Left colon (tissue), 2 donors: ENCODE measurements around the gene ATP1B1. TPM values are rescaled to one million over a fixed set of nuclear protein-coding genes. Genes with fewer than 3 reads are reported as not detected.

Source experiments
- ATAC-seq: fragments of 200-7000 bp; cut with Tn5 transposase; one replicate; pipeline ENCODE4 v1.9.1; 2020; ENCODE audit warnings: mild to moderate bottlenecking, moderate library complexity
- DNase-seq, 2 donors: peaks; one replicate each; pipeline ENCODE4 v3.0.0-alpha.2; 2020
- intact Hi-C, 2 donors: fragments of 100-400 bp; cut with DNase I in 1 of 2; cut with micrococcal nuclease in 1 of 2; formaldehyde crosslinking; loops; one replicate each; pipeline versions ENCODE4 v1.11.2 to v1.14.0; 2022; cut with DNase I, micrococcal nuclease
- long read RNA-seq: library from polyadenylated mRNA; unstranded; transcript quantifications from one replicate; pipeline ENCODE4 v2.0.0, GENCODE V29; 2021
- total RNA-seq, 2 donors: library from RNA; stranded (reverse); fragmentation: NEBNext Ultra II Directional; extraction: Animal tissue kit (Norgen Biotek cat#: 25700); gene quantifications; one replicate each; pipeline ENCODE4 v1.2.1, GENCODE V29; 2021
- donor health status: DM: no; HTN: no; CAD: no.
- donor health status: DM: yes; HTN: yes; CAD: no.

The ATP1B1 gene
- total RNA-seq, result 100 to 1,000 TPM; 697 to 795 TPM
- long read RNA-seq, transcript ATP1B1-201 (6 exons, 1,883 nt), result major isoform, 42 of 62 reads
- long read RNA-seq, partial matches to known transcripts, result 5 of 62 reads
- long read RNA-seq, other reads (novel, unspliced or antisense), result 15 of 62 reads

- ATAC-seq (peak; percentile 58), DNase-seq (peak; percentile 88 to 93)
- intact Hi-C loops, result no loop called here
Observed at GRCh38 chr1:169106095-169106920, at the start of gene ATP1B1. TSS of gene ATP1B1 (plus strand) at chr1:169106690. CDS start at chr1:169106830, 140 bp downstream.

DNA sequence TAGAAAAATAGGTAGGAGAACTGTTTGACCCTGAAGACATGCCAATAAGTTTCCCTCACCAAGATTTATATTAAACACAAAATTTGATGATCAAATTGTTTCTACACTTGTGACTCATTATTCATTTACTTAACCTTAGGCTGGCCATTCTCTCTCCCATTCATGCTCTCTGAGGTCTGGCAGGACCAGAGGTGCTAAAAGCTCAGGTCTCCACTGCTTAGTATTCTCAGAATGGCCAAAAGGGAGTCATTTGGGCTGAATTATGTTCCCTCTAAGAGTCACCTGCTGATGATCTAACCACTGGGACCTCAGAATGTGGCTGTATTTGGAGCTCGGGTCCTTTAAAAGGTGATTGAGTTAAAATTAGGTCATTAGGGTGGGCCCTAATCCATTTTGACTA, 47.1 kb upstream of the ATP1B1 start:
- DNase-seq (no peak), ATAC-seq (no peak)
- intact Hi-C loops, result no loop called here

GRCh38 chr1:169060043-169060722, 46.3 kb upstream of the ATP1B1 start:
- intact Hi-C loops, result no loop called here
- ATAC-seq (peak; percentile 92), DNase-seq (peak; percentile 72 to 86)

- ATAC-seq (peak; percentile 59), DNase-seq (no peak)
- intact Hi-C loops, result no loop called here
Observed at GRCh38 chr1:169060919-169061639, 45.4 kb upstream of the ATP1B1 start.

DNA sequence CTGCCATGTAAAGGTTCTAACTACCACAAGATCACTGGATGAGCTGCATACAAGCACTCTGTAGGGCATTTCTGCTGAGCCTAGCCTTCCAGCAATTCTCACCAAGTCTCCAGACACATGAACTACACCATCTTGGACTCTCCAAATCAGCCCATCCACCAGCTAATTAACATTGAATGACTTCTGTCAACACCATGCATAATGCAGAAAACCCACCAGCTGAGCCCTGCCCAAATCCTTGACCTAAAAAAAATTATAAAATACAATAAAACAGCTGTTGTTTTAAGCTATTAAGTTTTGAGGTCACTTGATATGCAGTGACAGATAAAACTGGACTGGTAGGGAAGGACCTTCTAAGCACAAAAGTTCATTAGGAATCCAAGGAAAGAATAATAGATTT, 44.3 kb upstream of the ATP1B1 start:
- DNase-seq, result no peak
- intact Hi-C loops, result no loop called here
- no peak for ATAC-seq

DNA sequence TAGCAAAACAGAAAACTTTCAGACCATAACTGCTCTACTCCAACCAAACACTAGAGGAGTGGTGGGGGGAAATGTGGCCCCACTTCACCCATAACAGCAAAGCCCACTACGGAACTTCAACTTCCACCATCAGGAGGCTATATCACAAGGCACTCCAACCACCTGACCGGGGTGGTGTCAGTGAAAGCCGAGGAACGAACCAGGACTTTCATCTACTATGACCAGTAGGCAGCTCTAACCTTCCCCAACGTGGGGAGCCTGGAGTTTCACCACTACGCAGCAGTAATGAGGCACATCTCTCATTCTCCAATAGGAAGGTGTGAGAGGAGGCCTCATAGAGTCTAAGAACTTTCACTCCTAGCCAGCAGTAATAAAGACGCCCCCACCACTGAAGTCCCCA, 42.4 kb upstream of the ATP1B1 start:
- no peak for DNase-seq
- intact Hi-C loops, result no loop called here
- no peak for ATAC-seq

GRCh38 chr1:169070547-169070946, 35.9 kb upstream of the ATP1B1 start:
- ATAC-seq (no peak), DNase-seq (no peak)
- intact Hi-C loops, result no loop called here

GRCh38 chr1:169070958-169071357, 35.5 kb upstream of the ATP1B1 start:
- no peak for DNase-seq
- ATAC-seq, result no peak
- intact Hi-C loops, result no loop called here

GRCh38 chr1:169072945-169073725, 33.4 kb upstream of the ATP1B1 start:
- intact Hi-C loops, result no loop called here
- ATAC-seq (peak; percentile 96), DNase-seq (peak; percentile 53 to 69)

DNA sequence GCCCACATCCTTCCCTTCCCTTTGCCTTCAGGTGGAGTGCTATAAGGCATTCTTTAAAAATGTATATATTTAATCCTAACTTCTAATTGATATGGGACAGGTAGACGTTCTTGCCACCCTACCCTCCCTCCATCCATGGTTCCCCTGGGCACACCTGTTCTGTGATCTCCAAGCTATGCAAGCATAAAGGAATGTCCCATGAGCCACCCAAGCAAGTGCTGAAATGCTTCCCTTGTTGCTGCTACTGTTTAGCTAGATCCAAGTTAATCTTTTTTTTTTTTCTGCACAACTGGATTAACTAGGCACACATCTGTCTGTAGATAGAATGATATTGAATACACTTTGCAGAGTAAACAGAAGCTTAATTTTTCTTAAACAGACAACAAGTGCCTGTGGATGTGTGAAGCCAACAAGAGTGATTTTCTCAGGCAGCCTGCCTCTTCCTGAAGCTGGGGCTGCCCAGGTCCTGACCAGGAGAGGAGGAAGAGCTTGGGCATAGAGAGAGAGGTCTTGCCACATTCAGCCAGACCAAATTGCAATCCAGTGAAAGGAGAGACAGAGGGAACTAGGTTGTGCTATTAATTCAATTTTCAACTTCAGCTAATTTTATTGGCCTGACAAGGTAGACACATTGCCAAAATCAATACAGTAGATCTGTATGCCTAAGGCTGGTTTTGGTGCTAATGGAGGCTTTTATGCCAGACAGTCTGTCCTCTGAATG, 28.2 kb upstream of the ATP1B1 start:
- ATAC-seq, result no peak
- intact Hi-C loops, result no loop called here

GRCh38 chr1:169081503-169082123, 24.9 kb upstream of the ATP1B1 start:
- intact Hi-C loops, result no loop called here
- ATAC-seq, result no peak

More for the DNA sequence above, 28.2 kb upstream of the ATP1B1 start:
- DNase-seq, result no peak

DNA sequence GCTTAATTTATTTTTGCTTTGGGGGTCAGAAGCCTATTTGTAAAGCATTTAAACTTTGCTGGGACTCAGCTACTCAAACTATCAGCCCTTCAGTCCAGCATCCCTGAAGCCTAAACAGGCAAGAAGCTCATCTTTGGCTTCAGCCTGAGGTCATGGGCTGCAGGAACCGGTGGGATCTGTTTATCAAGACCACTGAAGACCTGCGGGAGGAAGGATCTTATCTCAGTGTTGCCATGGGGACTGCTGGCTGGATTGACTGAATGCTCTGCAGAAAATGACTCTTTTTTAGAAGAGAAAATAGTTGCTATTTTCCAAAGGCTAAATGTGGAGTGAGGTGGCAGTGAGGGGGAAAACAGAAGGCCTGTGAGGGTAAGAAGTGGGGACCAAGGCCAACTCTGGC, 20.6 kb upstream of the ATP1B1 start:
- no peak for DNase-seq
- intact Hi-C loops, result no loop called here
- ATAC-seq, result no peak

More at GRCh38 chr1:169081503-169082123, 24.9 kb upstream of the ATP1B1 start:
- no peak for DNase-seq

- ATAC-seq, result peak; percentile 79
- intact Hi-C loops, result no loop called here
Observed at GRCh38 chr1:169086603-169087455, 19.7 kb upstream of the ATP1B1 start.

GRCh38 chr1:169087876-169088275, 18.6 kb upstream of the ATP1B1 start:
- DNase-seq (no peak), ATAC-seq (no peak)
- intact Hi-C loops, result no loop called here

More at GRCh38 chr1:169086603-169087455, 19.7 kb upstream of the ATP1B1 start:
- DNase-seq, result no peak

GRCh38 chr1:169089776-169090175, 16.7 kb upstream of the ATP1B1 start:
- no peak for DNase-seq
- intact Hi-C loops, result no loop called here
- no peak for ATAC-seq

DNA sequence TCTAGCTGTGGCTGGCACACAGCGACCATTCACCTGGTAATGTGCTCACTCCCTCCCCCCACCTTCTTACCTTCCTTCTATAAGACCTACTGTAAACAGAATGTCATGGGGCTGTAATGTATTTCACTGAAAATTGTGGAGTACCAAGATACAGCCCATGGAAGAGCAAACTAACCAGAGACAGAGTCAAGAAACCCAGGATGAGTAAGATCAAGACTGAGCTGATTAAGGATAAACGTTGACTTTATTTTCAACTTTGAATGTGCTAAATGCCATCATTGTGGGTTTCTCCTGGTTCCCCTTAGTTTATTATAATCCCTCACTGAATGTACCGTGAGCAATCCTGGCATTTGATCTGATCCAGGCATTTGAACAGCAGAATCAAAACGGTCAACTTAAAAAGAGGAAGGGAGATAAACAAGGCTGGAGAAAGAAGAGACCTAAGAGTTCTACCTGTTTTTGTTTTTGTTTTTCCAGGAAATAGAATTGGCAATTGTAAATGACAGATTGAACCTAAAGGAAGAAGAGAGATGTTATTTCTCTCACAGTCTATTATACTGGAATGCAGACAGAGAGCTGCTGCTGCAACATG, 16.1 kb upstream of the ATP1B1 start:
- no peak for DNase-seq
- intact Hi-C loops, result no loop called here
- no peak for ATAC-seq
